Endothelial cell of umbilical vein (primary cell): Measurements from ENCODE around the gene MCC. TPM values are rescaled to one million over a fixed set of nuclear protein-coding genes. Genes with fewer than 3 reads are reported as not detected.

Experiments used
- BruUV-seq: library from RNA; stranded (reverse); fragments of 400-500 nt; replicated peaks from 2 replicates; lab custom pipeline; 2021; lab: Mats Ljungman, UMichigan
- CTCF ChIA-PET: fragments of 300-600, 350-600 bp; sonication (Branson Sonifier 250); formaldehyde crosslinking; loops from one replicate; lab custom pipeline; 2021; ENCODE audit warnings: antibody characterized with exemption, inconsistent platforms; lab: Charles Lee
- POLR2A ChIA-PET: fragments of 300-600, 350-600 bp; sonication (Branson Sonifier 250); formaldehyde crosslinking; loops from one replicate; lab custom pipeline; 2021; ENCODE audit warnings: antibody characterized with exemption, inconsistent platforms; lab: Charles Lee
- DNase-seq: peaks from one replicate; pipeline ENCODE4 v3.0.0-alpha.2; 2011; ENCODE audit warnings: low read depth, low spot score
- FAIRE-seq: peaks from 2 replicates; lab custom pipeline; 2011; peaks lifted over from hg19 to GRCh38; lab: Jason Lieb, UNC
- H2AFZ ChIP-seq: 2 replicates; pipeline ENCODE4 v1.6.0; 2012; ENCODE audit warnings: low read depth, low read length, control low read depth, inconsistent platforms
- H3K27ac ChIP-seq: 2 replicates; pipeline ENCODE4 v1.5.1; 2011; ENCODE audit warnings: low read depth, mild to moderate bottlenecking, control low read depth, low read length, moderate library complexity; ENCODE audit not compliant: insufficient read depth
- H3K27me3 ChIP-seq, 2 experiments: 2 replicates each; pipeline versions ENCODE4 v1.6.0 to v1.6.1; 2011; ENCODE audit warnings: low read length in 2 of 2, mixed read lengths in 1 of 2; ENCODE audit not compliant: control insufficient read depth in 2 of 2, insufficient read depth in 2 of 2
- H3K36me3 ChIP-seq, 2 experiments: 2 replicates in 1 of 2; 3 replicates in 1 of 2; pipeline ENCODE4 v1.5.1; 2011; ENCODE audit warnings: low read length in 2 of 2, mild to moderate bottlenecking in 1 of 2, moderate library complexity in 1 of 2; ENCODE audit not compliant: control insufficient read depth in 2 of 2, insufficient read depth in 2 of 2; ENCODE audit errors: extremely low read depth in 1 of 2
- H3K4me1 ChIP-seq: 3 replicates; pipeline ENCODE4 v1.5.1; 2011; ENCODE audit warnings: mild to moderate bottlenecking, low read length; ENCODE audit not compliant: control insufficient read depth, insufficient read depth; ENCODE audit errors: extremely low read depth
- H3K4me2 ChIP-seq: 2 replicates; pipeline ENCODE4 v1.6.1; 2011; ENCODE audit warnings: low read length, control low read depth, mixed read lengths; ENCODE audit not compliant: insufficient read depth
- H3K4me3 ChIP-seq, 3 experiments: fragments of 200-600 bp in 1 of 3; sonication (generic), shearing (Covaris generic) in 1 of 3; replicated peaks in 1 of 3; 2 replicates each; pipeline ENCODE4 v1.5.1; 2011 to 2016; ENCODE audit warnings: control low read depth in 3 of 3, low read length in 3 of 3, mild to moderate bottlenecking in 2 of 3, inconsistent platforms in 1 of 3, low read depth in 1 of 3, moderate library complexity in 1 of 3; ENCODE audit not compliant: insufficient read depth in 1 of 3
- H3K79me2 ChIP-seq: 2 replicates; pipeline ENCODE4 v1.6.0; 2012; ENCODE audit warnings: low read length, inconsistent platforms; ENCODE audit not compliant: control insufficient read depth, insufficient read depth
- H3K9ac ChIP-seq: replicated peaks from 2 replicates; pipeline ENCODE3; 2011; ENCODE audit warnings: low read length, control low read depth; ENCODE audit not compliant: insufficient read depth; ENCODE audit errors: extremely low read depth
- H3K9me1 ChIP-seq: replicated peaks from 3 replicates; pipeline ENCODE4 v1.6.0; 2011; ENCODE audit warnings: mild to moderate bottlenecking, low read length; ENCODE audit not compliant: control insufficient read depth, insufficient read depth; ENCODE audit errors: extremely low read depth
- H3K9me3 ChIP-seq: replicated peaks from 2 replicates; pipeline ENCODE4 v1.5.1; 2012; ENCODE audit warnings: low read length, inconsistent platforms; ENCODE audit not compliant: control insufficient read depth, insufficient read depth
- H4K20me1 ChIP-seq: replicated peaks from 2 replicates; pipeline ENCODE3; 2011; ENCODE audit warnings: mild to moderate bottlenecking, low read length; ENCODE audit not compliant: control insufficient read depth, insufficient read depth; ENCODE audit errors: extremely low read depth
- EZH2 ChIP-seq: IDR thresholded peaks from 2 replicates; pipeline ENCODE4 v1.6.1; 2012; ENCODE audit warnings: borderline replicate concordance, low read depth, mild to moderate bottlenecking, moderate library complexity, low read length, inconsistent platforms; ENCODE audit not compliant: severe bottlenecking
- FOS ChIP-seq: IDR thresholded peaks from 2 replicates; pipeline ENCODE4 v1.6.1; 2011; ENCODE audit warnings: mild to moderate bottlenecking, low read length, moderate library complexity, borderline replicate concordance; ENCODE audit not compliant: insufficient read depth
- GATA2 ChIP-seq: IDR thresholded peaks from 2 replicates; pipeline ENCODE4 v1.7.0; 2011; ENCODE audit warnings: low read depth, mild to moderate bottlenecking, moderate library complexity, mixed read lengths, low read length; ENCODE audit not compliant: insufficient read length, insufficient read depth
- JUN ChIP-seq: IDR thresholded peaks from 2 replicates; pipeline ENCODE4 v1.6.1; 2011; ENCODE audit warnings: borderline replicate concordance, low read depth; ENCODE audit not compliant: insufficient read length, insufficient read depth
- MYC ChIP-seq: IDR thresholded peaks from one replicate; pipeline ENCODE4 v1.6.1; 2011; ENCODE audit warnings: mild to moderate bottlenecking, low read depth, low read length
- POLR2A ChIP-seq: IDR thresholded peaks from 2 replicates; pipeline ENCODE4 v1.6.1; 2012; ENCODE audit warnings: low read depth, mild to moderate bottlenecking, control low read depth, low read length
- POLR2AphosphoS5 ChIP-seq: IDR thresholded peaks from 2 replicates; pipeline ENCODE4 v1.6.1; 2012; ENCODE audit warnings: low read depth, mild to moderate bottlenecking, control low read depth, low read length, moderate library complexity; ENCODE audit not compliant: insufficient read depth
- dilution Hi-C: fragments of 300-500 bp; cut with MboI; formaldehyde crosslinking; loops from one replicate; pipeline ENCODE4 v1.15.0; 2019; ENCODE audit warnings: low sequenced_read_pairs; ENCODE audit not compliant: extremely low pct_ligation_motif_present
- intact Hi-C: fragments of 100-400 bp; cut with micrococcal nuclease; formaldehyde crosslinking; loops from one replicate; pipeline ENCODE4 v1.10.0; 2022
- polyA plus RNA-seq, 4 experiments: library from polyadenylated mRNA; depleted of rRNA in 3 of 4; stranded (reverse) in 3 of 4; unstranded in 1 of 4; fragments of >200 nt; gene quantifications; 2 replicates each; pipeline versions ENCODE4 v1.2.1 to v1.2.3, GENCODE V29; 2011 to 2012; ENCODE audit warnings: missing spikeins in 1 of 4
- total RNA-seq: library from RNA; stranded (reverse); gene quantifications from 2 replicates; pipeline ENCODE4 v1.2.3, GENCODE V29; 2021
- TF ChIP-seq, protein P1 (sequence below): IDR thresholded peaks from 2 replicates; pipeline ENCODE4 v1.6.1; 2011; ENCODE audit not compliant: insufficient read depth, insufficient read length
- TF ChIP-seq, protein P2 (sequence below), 2 donors: IDR thresholded peaks; 1 replicate in 1 of 2; 2 replicates in 1 of 2; pipeline ENCODE4 v1.5.1; 2011; ENCODE audit warnings: low read length in 2 of 2, mild to moderate bottlenecking in 2 of 2, moderate library complexity in 2 of 2, control low read depth in 1 of 2, inconsistent platforms in 1 of 2, low read depth in 1 of 2; ENCODE audit not compliant: insufficient read depth in 1 of 2; ENCODE audit errors: extremely low read depth in 1 of 2

MCC gene
- total and polyA plus RNA-seq, 2 donors (not counting 3 experiments of a cell fraction or from before 2014, with no cell fraction given) = 6.9 to 27.5 TPM

DNA sequence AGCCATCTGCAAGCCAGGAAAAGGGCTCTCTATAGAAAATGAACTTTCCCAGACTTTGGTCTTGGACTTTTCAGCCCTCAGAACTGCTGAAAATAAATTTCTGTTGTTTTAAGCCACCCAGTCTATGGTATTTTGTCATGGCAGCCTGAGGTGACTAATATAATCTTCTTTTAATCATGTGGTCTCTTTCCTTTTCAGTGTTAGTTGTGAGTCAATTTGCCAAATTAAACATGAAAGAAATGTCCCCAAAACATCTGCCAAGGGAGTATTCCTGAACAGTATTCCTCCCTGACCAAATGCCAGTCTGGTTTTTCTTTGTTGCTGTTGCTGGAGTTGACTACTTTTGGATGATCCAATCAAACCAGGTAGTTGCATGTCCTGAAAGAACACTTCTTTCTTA is 20.5 kb upstream of the MCC start:
- FAIRE-seq (no peak), DNase-seq (no peak)
- Histone ChIP-seq H3K4me2 (no peak overlapping the region), H3K4me1 (no peaks in the 10 kb centered on the region), H4K20me1 (no peaks in the 10 kb centered on the region), H3K4me3 (no peak overlapping the region), H3K27ac (no peak overlapping the region), H3K79me2 (peaks cover 1% of the 10 kb centered on the region), H3K9me3 (no peaks in the 10 kb centered on the region), H3K36me3 (no peaks in the 10 kb centered on the region), H3K9ac (no peak overlapping the region), H3K27me3 (peaks cover 12 to 20% of the 10 kb centered on the region in 2 experiments), H3K9me1 (no peaks in the 10 kb centered on the region), H2AFZ (no peak overlapping the region)
- ChIA-PET POLR2A (no interaction called here), CTCF (interaction anchor here (2.9 to 4.0 kb wide), 2 partner anchors 173 to 513 kb away, joined by 76 to 263 read pairs; no protein-coding TSS in a partner anchor)
- intact Hi-C loops (no loop called here), dilution Hi-C loops (no loop called here)
- TF ChIP-seq JUN = no peak
- no peak for TF ChIP-seq FOS
- no peak for TF ChIP-seq MYC
- TF ChIP-seq GATA2 = no peak
- TF ChIP-seq, protein P1, sequence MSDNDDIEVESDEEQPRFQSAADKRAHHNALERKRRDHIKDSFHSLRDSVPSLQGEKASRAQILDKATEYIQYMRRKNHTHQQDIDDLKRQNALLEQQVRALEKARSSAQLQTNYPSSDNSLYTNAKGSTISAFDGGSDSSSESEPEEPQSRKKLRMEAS = no peak
- no peak for TF ChIP-seq EZH2
- no peak for TF ChIP-seq POLR2A
- TF ChIP-seq, protein P2, sequence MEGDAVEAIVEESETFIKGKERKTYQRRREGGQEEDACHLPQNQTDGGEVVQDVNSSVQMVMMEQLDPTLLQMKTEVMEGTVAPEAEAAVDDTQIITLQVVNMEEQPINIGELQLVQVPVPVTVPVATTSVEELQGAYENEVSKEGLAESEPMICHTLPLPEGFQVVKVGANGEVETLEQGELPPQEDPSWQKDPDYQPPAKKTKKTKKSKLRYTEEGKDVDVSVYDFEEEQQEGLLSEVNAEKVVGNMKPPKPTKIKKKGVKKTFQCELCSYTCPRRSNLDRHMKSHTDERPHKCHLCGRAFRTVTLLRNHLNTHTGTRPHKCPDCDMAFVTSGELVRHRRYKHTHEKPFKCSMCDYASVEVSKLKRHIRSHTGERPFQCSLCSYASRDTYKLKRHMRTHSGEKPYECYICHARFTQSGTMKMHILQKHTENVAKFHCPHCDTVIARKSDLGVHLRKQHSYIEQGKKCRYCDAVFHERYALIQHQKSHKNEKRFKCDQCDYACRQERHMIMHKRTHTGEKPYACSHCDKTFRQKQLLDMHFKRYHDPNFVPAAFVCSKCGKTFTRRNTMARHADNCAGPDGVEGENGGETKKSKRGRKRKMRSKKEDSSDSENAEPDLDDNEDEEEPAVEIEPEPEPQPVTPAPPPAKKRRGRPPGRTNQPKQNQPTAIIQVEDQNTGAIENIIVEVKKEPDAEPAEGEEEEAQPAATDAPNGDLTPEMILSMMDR (IDR thresholded peaks at IDR 0.05; ENCODE audit: extremely low read depth in 1 of 2, insufficient read depth in 1 of 2, low read depth in 1 of 2, low read length in 2 of 2) = no peak
- no peak for TF ChIP-seq POLR2AphosphoS5
- BruUV-seq = no TSS peak
